CD4-positive, alpha-beta T cell (primary cell): ENCODE measurements around the gene VSIG1. TPM values are rescaled to one million over a fixed set of nuclear protein-coding genes. Genes with fewer than 3 reads are reported as not detected.

Experiments
- ATAC-seq: fragments of 200-7000 bp; cut with Tn5 transposase; one replicate; pipeline ENCODE4 v1.10.0; 2022; ENCODE audit warnings: mild to moderate bottlenecking; ENCODE audit not compliant: poor library complexity
- CTCF ChIA-PET: fragments of 350-600 bp; sonication (Branson Sonifier 250); formaldehyde crosslinking; loops from one replicate; lab custom pipeline; 2021; ENCODE audit warnings: antibody characterized with exemption, inconsistent platforms; lab: Charles Lee
- POLR2A ChIA-PET: fragments of 350-600 bp; sonication (Branson Sonifier 250); formaldehyde crosslinking; loops from one replicate; lab custom pipeline; 2021; ENCODE audit warnings: antibody characterized with exemption, inconsistent platforms; lab: Charles Lee
- DNase-seq, 14 experiments: peaks; one replicate each; pipeline ENCODE4 v3.0.0-alpha.2; 2013 to 2020; ENCODE audit warnings: mixed read lengths in 2 of 14
- H3K27ac ChIP-seq, 2 donors: one replicate each; pipeline versions ENCODE4 v1.5.1 to v1.7.0; 2013; ENCODE audit warnings: low read length in 2 of 2, low read depth in 1 of 2, mild to moderate bottlenecking in 1 of 2
- H3K27me3 ChIP-seq, 2 experiments: 1 replicate in 1 of 2; 2 replicates in 1 of 2; pipeline versions ENCODE4 v1.6.1 to v1.7.0; 2013; ENCODE audit warnings: low read length in 2 of 2, control low read depth in 1 of 2, mild to moderate bottlenecking in 1 of 2, moderate library complexity in 1 of 2; ENCODE audit not compliant: insufficient read depth in 2 of 2, control insufficient read depth in 1 of 2
- H3K36me3 ChIP-seq: one replicate; pipeline ENCODE4 v1.6.1; 2013; ENCODE audit warnings: low read length, control low read depth; ENCODE audit not compliant: insufficient read depth
- H3K4me1 ChIP-seq: one replicate; pipeline ENCODE4 v1.6.1; 2013; ENCODE audit warnings: low read length, control low read depth; ENCODE audit not compliant: insufficient read depth
- H3K4me3 ChIP-seq: one replicate; pipeline ENCODE4 v1.5.1; 2013; ENCODE audit warnings: mild to moderate bottlenecking, low read length, moderate library complexity
- H3K9me3 ChIP-seq, 2 experiments: 1 replicate in 1 of 2; 2 replicates in 1 of 2; pipeline versions ENCODE4 v1.6.1 to v1.7.0; 2013; ENCODE audit warnings: low read length in 2 of 2, mild to moderate bottlenecking in 2 of 2, control low read depth in 1 of 2, moderate library complexity in 1 of 2; ENCODE audit not compliant: control insufficient read depth in 1 of 2, insufficient read depth in 1 of 2
- H3K27ac Mint-ChIP-seq: one replicate; pipeline ENCODE4 v1.8.0; 2020; ENCODE audit warnings: mixed read lengths
- H3K27me3 Mint-ChIP-seq: one replicate; pipeline ENCODE4 v1.8.0; 2021; ENCODE audit warnings: mixed read lengths
- H3K36me3 Mint-ChIP-seq: one replicate; pipeline ENCODE4 v1.8.0; 2021; ENCODE audit warnings: low read depth, mixed read lengths
- H3K4me1 Mint-ChIP-seq: one replicate; pipeline ENCODE4 v1.8.0; 2021; ENCODE audit warnings: low read depth, mixed read lengths
- H3K4me3 Mint-ChIP-seq: one replicate; pipeline ENCODE4 v1.8.0; 2020; ENCODE audit warnings: mild to moderate bottlenecking, mixed read lengths
- H3K9me3 Mint-ChIP-seq: one replicate; pipeline ENCODE4 v1.8.0; 2020; ENCODE audit warnings: mixed read lengths
- CTCF ChIP-seq: fragments of 200-600 bp; IDR thresholded peaks from one replicate; pipeline ENCODE4 v1.8.0; 2022; ENCODE audit warnings: antibody characterized with exemption, mild to moderate bottlenecking
- intact Hi-C, 2 experiments: fragments of 100-400 bp; cut with DNase I in 1 of 2; cut with micrococcal nuclease in 1 of 2; formaldehyde crosslinking; loops; one replicate each; pipeline versions ENCODE4 v1.15.1 to v1.9.0; 2023 to 2025; cut with DNase I, micrococcal nuclease
- total RNA-seq, 174 experiments: library from RNA in 2 of 174; stranded (reverse) in 2 of 174; gene quantifications; one replicate each; pipeline ENCODE4 v1.2.3 and lab custom pipeline; 2021 to 2026

The VSIG1 gene
- total RNA-seq, 2 experiments from 2014 or later = 12.5 to 14.9 TPM

DNA sequence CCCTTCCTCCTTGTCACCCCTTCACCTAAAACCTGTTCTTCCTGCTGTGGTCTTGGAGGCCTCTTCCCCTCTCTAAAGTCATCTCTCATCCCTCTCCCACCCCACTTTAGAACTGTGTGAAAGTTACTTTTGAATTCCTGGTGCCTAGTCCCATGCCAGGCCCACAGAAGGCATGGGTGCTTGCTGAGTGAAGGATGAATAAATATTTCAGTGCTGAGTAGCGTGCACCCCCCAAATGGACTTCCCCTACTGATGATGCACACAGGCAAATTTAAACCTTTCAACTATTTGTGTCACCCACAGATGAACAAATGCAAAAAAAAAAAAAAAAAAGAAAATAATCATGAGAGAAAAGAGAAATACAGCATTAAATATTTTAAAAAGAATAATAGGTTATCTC lies 26.7 kb downstream of the VSIG1 start:
- Histone ChIP-seq H3K36me3 (peaks cover 33% of the 10 kb centered on the region), H3K4me1 (no peaks in the 10 kb centered on the region), H3K27me3 (no peaks in the 10 kb centered on the region), H3K9me3 (no peaks in the 10 kb centered on the region), H3K4me3 (no peak overlapping the region), H3K27ac (no peak overlapping the region)
- ATAC-seq = no peak
- TF ChIP-seq CTCF = no peak
- Mint-ChIP-seq H3K36me3 (peaks cover 61% of the 10 kb centered on the region), H3K9me3 (no peaks in the 10 kb centered on the region), H3K27ac (peak overlapping the region; percentile 73), H3K4me3 (no peak overlapping the region), H3K27me3 (no peaks in the 10 kb centered on the region), H3K4me1 (peaks cover 9% of the 10 kb centered on the region)
- intact Hi-C loops = loop anchor here (1.0 to 10.0 kb wide), 5 partner anchors 50 to 1177 kb away; no protein-coding TSS in a partner anchor
- DNase-seq = peak in 2 of 14 experiments; percentile 21 to 33
- POLR2A ChIA-PET = no interaction called here
- CTCF ChIA-PET = interaction anchor here (1.1 kb wide), 1 partner anchor 294 kb away, joined by 3 read pairs; the partner anchor contains the start of gene NCBP2L

DNA sequence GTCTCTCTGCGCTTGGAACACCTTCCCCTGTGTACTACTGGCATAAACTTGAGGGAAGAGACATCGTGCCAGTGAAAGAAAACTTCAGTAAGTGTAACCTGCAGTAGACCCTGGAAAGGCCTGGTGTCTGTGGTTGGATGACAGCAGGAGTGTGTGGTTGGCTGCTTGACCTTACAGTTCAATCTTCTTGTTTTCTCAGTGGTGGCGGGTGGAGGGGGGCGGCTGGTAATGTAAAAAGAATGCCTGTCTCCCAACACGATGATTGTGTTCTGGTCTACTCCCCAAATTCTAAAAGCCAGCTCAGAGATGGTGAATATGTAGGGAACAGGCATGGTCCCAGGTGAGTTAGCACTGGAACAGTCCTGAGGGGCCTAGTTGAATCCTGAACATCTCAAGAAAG lies 27.9 kb downstream of the VSIG1 start:
- no peak overlapping the region for H3K4me3 ChIP-seq
- Mint-ChIP-seq H3K4me3 (no peak overlapping the region), H3K9me3 (no peaks in the 10 kb centered on the region), H3K27me3 (no peaks in the 10 kb centered on the region), H3K36me3 (peaks cover 62% of the 10 kb centered on the region), H3K4me1 (peaks cover 9% of the 10 kb centered on the region), H3K27ac (no peak overlapping the region)
- peaks cover 36% of the 10 kb centered on the region for H3K36me3 ChIP-seq
- H3K4me1 ChIP-seq = no peaks in the 10 kb centered on the region
- H3K27ac ChIP-seq = no peak overlapping the region
- TF ChIP-seq CTCF = no peak
- CTCF ChIA-PET = no interaction called here
- ATAC-seq (no peak), DNase-seq (no peak)
- POLR2A ChIA-PET = no interaction called here
- no peaks in the 10 kb centered on the region for H3K9me3 ChIP-seq
- intact Hi-C loops = loop anchor here (1.0 to 10.0 kb wide), 7 partner anchors 52 to 1178 kb away; no protein-coding TSS in a partner anchor
- H3K27me3 ChIP-seq = no peaks in the 10 kb centered on the region

GRCh38 chrX:108081110-108081509 lies 36.2 kb downstream of the VSIG1 start:
- DNase-seq (no peak), ATAC-seq (no peak)
- Mint-ChIP-seq H3K4me1 (no peaks in the 10 kb centered on the region), H3K36me3 (peaks cover 36% of the 10 kb centered on the region), H3K27ac (peak overlapping the region; percentile 20), H3K27me3 (no peaks in the 10 kb centered on the region), H3K9me3 (no peaks in the 10 kb centered on the region), H3K4me3 (no peak overlapping the region)
- ChIA-PET CTCF (no interaction called here), POLR2A (interaction anchor here (1.5 kb wide), 1 partner anchor 10 kb away, joined by 6 read pairs; the partner anchor contains the start of genes ATG4A and PSMD10)
- H3K4me1 ChIP-seq = no peaks in the 10 kb centered on the region
- H3K9me3 ChIP-seq = no peaks in the 10 kb centered on the region
- TF ChIP-seq CTCF = no peak
- H3K36me3 ChIP-seq = peaks cover 29% of the 10 kb centered on the region
- H3K27me3 ChIP-seq = peaks cover 0 to 2% of the 10 kb centered on the region in 2 experiments
- intact Hi-C loops = no loop called here
- H3K4me3 ChIP-seq = no peak overlapping the region
- no peak overlapping the region for H3K27ac ChIP-seq
